Gastroesophageal sphincter (tissue), 3 donors: Measurements from ENCODE around the gene COG5.

Experiments used
- EP300 ChIP-seq: sonication (generic); formaldehyde crosslinking; IDR thresholded peaks from one replicate; pipeline ENCODE4 v1.6.1; 2017; ENCODE audit warnings: antibody characterized with exemption, mild to moderate bottlenecking
- POLR2A ChIP-seq, 2 donors: fragments of 450-650 bp; IDR thresholded peaks; one replicate each; pipeline ENCODE4 v1.6.1; 2017; ENCODE audit warnings: antibody characterized with exemption in 2 of 2, mild to moderate bottlenecking in 2 of 2, moderate library complexity in 1 of 2
- POLR2AphosphoS5 ChIP-seq: sonication (generic); formaldehyde crosslinking; IDR thresholded peaks from one replicate; pipeline ENCODE4 v1.6.1; 2017; ENCODE audit warnings: antibody characterized with exemption
- TF ChIP-seq, protein P1 (sequence below), 4 experiments: fragments of 200-600 bp in 2 of 4; fragments of 450-650 bp in 2 of 4; sonication (generic) in 1 of 4; IDR thresholded peaks; one replicate each; pipeline ENCODE4 v1.5.1; 2017 to 2019; ENCODE audit warnings: antibody characterized with exemption in 4 of 4, mild to moderate bottlenecking in 2 of 4, moderate library complexity in 2 of 4

DNA sequence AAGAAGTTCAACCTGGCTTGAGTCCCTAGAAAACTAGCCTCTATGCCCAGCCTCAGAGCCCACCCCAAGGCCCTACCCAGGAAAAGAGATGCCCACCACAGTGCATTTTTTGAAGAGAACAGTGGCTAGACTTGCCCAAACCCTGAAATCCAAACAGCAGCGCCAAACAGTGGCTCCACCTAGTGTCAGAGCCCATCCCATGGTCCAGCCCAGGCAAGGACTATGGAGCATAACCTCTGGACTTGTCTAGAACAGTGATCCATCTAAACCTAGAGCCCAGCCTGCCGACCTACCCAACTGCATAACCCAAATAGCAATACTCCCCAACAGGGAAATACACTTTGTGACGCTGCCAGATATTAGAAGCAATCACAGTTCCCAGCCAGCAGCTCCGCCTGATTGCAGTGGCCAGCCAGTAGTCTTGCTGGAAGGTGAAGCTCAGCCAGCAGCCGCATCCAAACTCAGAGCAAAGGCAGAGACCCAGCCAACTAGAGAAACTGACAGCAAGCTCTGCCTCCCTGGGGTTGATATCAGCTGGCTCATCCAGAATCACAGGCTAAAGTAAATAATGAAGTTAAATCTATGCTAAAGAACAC, 350.4 kb downstream of the COG5 start:
- TF ChIP-seq POLR2A (IDR thresholded peaks at IDR 0.05) (no peak), EP300 (no peak), POLR2AphosphoS5 (no peak)
- TF ChIP-seq, protein P1, sequence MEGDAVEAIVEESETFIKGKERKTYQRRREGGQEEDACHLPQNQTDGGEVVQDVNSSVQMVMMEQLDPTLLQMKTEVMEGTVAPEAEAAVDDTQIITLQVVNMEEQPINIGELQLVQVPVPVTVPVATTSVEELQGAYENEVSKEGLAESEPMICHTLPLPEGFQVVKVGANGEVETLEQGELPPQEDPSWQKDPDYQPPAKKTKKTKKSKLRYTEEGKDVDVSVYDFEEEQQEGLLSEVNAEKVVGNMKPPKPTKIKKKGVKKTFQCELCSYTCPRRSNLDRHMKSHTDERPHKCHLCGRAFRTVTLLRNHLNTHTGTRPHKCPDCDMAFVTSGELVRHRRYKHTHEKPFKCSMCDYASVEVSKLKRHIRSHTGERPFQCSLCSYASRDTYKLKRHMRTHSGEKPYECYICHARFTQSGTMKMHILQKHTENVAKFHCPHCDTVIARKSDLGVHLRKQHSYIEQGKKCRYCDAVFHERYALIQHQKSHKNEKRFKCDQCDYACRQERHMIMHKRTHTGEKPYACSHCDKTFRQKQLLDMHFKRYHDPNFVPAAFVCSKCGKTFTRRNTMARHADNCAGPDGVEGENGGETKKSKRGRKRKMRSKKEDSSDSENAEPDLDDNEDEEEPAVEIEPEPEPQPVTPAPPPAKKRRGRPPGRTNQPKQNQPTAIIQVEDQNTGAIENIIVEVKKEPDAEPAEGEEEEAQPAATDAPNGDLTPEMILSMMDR (IDR thresholded peaks at IDR 0.05): no peak
